Muscle of leg (tissue), 11 donors: Measurements from ENCODE around the gene CD177. TPM values are rescaled to one million over a fixed set of nuclear protein-coding genes. Genes with fewer than 3 reads are reported as not detected.
"Not testable (repeated sequence)": the region's sequence is repeated elsewhere in the genome, so short reads cannot be mapped to it uniquely, and the experiment has no call there.

Experiments
- DNase-seq: peaks from one replicate; pipeline ENCODE4 v3.0.0; 2013
- H3K27ac ChIP-seq: one replicate; pipeline ENCODE4 v1.5.1; 2013; ENCODE audit warnings: mild to moderate bottlenecking, low read length, control low read depth
- H3K27me3 ChIP-seq: one replicate; pipeline ENCODE4 v1.6.1; 2013; ENCODE audit warnings: low read length; ENCODE audit not compliant: control insufficient read depth, insufficient read depth
- H3K36me3 ChIP-seq: one replicate; pipeline ENCODE4 v1.6.1; 2013; ENCODE audit warnings: low read length; ENCODE audit not compliant: control insufficient read depth, insufficient read depth
- H3K4me1 ChIP-seq: one replicate; pipeline ENCODE4 v1.6.1; 2013; ENCODE audit warnings: low read length; ENCODE audit not compliant: control insufficient read depth, insufficient read depth
- H3K4me3 ChIP-seq: one replicate; pipeline ENCODE4 v1.5.1; 2013; ENCODE audit warnings: low read length, control low read depth
- H3K9me3 ChIP-seq: replicated peaks from 2 replicates; pipeline ENCODE4 v1.6.1; 2013; ENCODE audit warnings: low read depth, low read length; ENCODE audit not compliant: control insufficient read depth
- WGBS: methylation state at CpG from one replicate; pipeline ENCODE4 v1.1.5; 2013; ENCODE audit warnings: missing lambda C conversion rate; ENCODE audit not compliant: insufficient coverage; 5-methylcytosine and 5-hydroxymethylcytosine counted together
- polyA plus RNA-seq, 8 donors: library from polyadenylated mRNA; unstranded; fragments of 120-200 nt; gene quantifications; one replicate each; pipeline versions ENCODE4 v1.2.1 to v1.2.3, GENCODE V29; 2013; ENCODE audit warnings: inconsistent platforms in 1 of 8, low replicate concordance in 1 of 8; ENCODE audit not compliant: insufficient read length in 8 of 8, insufficient read depth in 1 of 8
- total RNA-seq: library from RNA; stranded (reverse); fragments of 120-200 nt; gene quantifications from one replicate; pipeline ENCODE4 v1.2.4, GENCODE V29; 2013

Gene CD177
- total and polyA plus RNA-seq, 9 donors = 0.09 to 0.43 (median 0.31) TPM

- no peaks in the 10 kb centered on the region for H3K4me1 ChIP-seq
- DNase-seq = no peak
- no peaks in the 10 kb centered on the region for H3K9me3 ChIP-seq
These were observed 22.0 kb upstream of the CD177 start for GRCh38 chr19:43331435-43332010.

DNA sequence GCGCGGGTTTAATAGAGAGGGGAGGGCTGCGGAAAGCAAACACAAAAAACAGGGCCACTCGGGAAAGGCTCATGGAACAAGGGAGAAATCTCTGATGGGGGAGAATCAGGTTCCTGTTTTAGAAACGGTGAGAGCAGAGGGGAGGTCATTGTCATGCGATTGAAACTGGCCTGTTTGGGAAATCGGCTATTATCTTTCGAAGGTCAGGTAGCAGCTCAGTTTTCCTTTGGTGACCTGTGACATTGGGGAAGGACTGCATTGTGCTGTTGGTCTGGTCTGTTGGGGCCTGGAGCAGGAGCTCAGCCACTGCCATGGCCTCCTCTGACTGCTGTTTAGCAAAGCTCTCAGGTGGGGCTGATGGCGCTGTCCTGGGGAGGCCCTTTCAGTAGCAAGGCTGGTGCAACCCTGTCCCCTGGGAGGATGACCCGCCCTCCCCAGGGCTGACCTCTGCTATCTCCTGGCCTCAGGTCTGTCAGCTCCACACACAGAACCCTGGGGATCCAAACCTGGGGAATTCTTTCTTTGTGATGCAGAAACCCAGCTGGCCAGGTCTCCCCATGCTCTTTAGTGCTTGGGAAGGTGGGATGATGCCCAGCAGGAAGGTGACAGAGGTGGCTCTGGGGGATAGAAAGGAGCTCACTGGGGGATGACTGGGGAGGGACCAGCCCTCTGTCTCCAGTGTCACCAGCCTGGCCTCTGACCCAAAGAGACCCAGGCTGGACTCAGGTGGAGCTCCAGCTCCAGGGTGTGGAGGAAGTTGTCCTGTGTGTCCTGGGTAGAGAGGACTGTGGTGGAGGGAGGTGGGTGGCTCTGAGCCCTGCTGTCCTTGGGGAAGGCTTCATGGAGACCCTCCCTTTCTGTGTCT lies 21.2 kb upstream of the CD177 start:
- Histone ChIP-seq H3K27me3 (no peaks in the 10 kb centered on the region), H3K4me3 (no peak overlapping the region), H3K36me3 (no peaks in the 10 kb centered on the region), H3K4me1 (no peaks in the 10 kb centered on the region), H3K9me3 (no peaks in the 10 kb centered on the region), H3K27ac (no peak overlapping the region)
- WGBS = 68% methylated on average over 8 of the region's 10 CpGs
- no peak for DNase-seq

More at GRCh38 chr19:43331435-43332010, 22.0 kb upstream of the CD177 start:
- Histone ChIP-seq H3K4me3 (no peak overlapping the region), H3K27me3 (no peaks in the 10 kb centered on the region), H3K27ac (no peak overlapping the region), H3K36me3 (no peaks in the 10 kb centered on the region)
- WGBS = 89% methylated on average over 3 of the region's 4 CpGs

GRCh38 chr19:43336508-43336907 lies 17.0 kb upstream of the CD177 start:
- not testable (repeated sequence) for H3K27me3 ChIP-seq, H3K9me3 ChIP-seq, DNase-seq, H3K27ac ChIP-seq, H3K36me3 ChIP-seq, H3K4me1 ChIP-seq, H3K4me3 ChIP-seq
- 100% methylated on average over 2 of the region's 2 CpGs for WGBS

- no peak for DNase-seq
- Histone ChIP-seq H3K36me3 (no peaks in the 10 kb centered on the region), H3K27ac (no peak overlapping the region), H3K27me3 (no peaks in the 10 kb centered on the region), H3K9me3 (no peaks in the 10 kb centered on the region), H3K4me3 (no peak overlapping the region), H3K4me1 (no peaks in the 10 kb centered on the region)
- WGBS = 60% methylated on average over 2 of the region's 8 CpGs
These were observed 15.7 kb upstream of the CD177 start for GRCh38 chr19:43337737-43338136.

DNA sequence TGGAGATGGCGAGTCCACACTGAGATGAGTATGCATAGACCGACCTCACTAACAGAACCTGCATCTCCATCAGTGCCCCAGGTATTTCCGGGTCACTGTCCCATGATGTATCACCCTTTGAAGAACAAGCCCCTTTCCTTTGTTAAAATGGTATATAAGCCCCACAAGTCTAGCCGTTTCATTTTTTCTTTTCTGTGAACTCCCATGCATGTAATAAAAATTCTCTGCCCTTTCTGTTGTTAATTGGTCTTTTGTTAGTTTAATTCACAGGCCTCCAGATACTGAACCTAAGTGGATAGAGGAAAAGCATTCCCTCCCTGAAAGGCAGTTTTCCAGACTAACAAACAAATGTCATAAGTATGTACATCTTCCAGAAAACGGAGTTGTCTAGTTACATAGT lies 15.0 kb upstream of the CD177 start:
- no CpG with 5 or more reads among the region's 5 CpGs for WGBS

GRCh38 chr19:43339243-43339930 lies 14.1 kb upstream of the CD177 start:
- H3K4me3 ChIP-seq, H3K9me3 ChIP-seq, DNase-seq, H3K4me1 ChIP-seq, H3K27ac ChIP-seq, H3K27me3 ChIP-seq, H3K36me3 ChIP-seq: not testable (repeated sequence)
- WGBS = 31% methylated on average over 2 of the region's 6 CpGs

More for the DNA sequence above, 15.0 kb upstream of the CD177 start:
- Histone ChIP-seq H3K4me3 (no peak overlapping the region), H3K27me3 (no peaks in the 10 kb centered on the region), H3K4me1 (no peaks in the 10 kb centered on the region), H3K27ac (no peak overlapping the region), H3K9me3 (no peaks in the 10 kb centered on the region), H3K36me3 (no peaks in the 10 kb centered on the region)
- no peak for DNase-seq

DNA sequence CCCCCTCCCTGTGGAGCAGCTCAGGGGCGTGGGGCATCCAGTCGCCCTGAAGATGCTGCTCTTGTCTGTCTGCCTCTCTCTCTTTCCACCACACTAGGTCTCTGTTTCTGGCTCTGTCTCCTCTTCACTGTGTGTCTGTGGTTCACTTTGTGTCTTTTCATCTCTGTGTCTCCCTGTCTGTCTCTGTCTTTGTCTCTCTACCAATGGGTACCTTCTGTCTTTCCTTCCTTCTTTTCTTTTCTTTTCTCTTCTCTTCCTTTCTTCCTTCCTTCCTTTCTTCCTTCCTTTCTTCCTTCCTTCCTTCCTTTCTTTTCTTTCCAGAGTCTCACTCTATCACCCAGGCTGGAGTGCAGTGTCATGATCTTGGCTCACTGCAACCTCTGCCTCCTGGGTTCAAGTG lies 13.4 kb upstream of the CD177 start:
- not testable (repeated sequence) for H3K36me3 ChIP-seq, H3K4me1 ChIP-seq, H3K27me3 ChIP-seq, H3K9me3 ChIP-seq, H3K4me3 ChIP-seq, H3K27ac ChIP-seq, DNase-seq
- 86% methylated on average over 2 of the region's 2 CpGs for WGBS

- 59% methylated on average over 3 of the region's 3 CpGs for WGBS
- DNase-seq, H3K4me1 ChIP-seq, H3K27ac ChIP-seq, H3K36me3 ChIP-seq, H3K4me3 ChIP-seq, H3K9me3 ChIP-seq, H3K27me3 ChIP-seq: not testable (repeated sequence)
These were observed 12.4 kb upstream of the CD177 start for GRCh38 chr19:43341098-43341497.

DNA sequence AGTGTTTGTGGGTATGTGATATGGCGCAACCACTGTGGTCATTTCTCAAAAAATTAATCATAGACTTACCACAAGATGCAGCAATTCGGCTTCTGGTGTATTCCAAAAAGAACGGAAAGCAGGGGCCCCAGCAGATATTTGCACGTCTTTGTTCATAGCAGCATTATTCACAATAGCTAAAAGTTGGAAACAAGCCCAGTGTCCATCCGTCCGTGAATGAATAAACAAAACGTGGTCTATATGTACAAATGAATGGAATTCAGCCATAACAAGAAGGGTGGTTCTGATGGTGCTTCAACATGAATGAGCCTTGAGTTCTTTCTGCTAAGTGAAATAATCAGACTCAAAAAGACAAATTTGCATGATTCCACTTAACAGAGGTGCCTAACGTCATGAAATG lies 11.4 kb upstream of the CD177 start:
- not testable (repeated sequence) for H3K27me3 ChIP-seq, H3K9me3 ChIP-seq, H3K4me3 ChIP-seq, H3K4me1 ChIP-seq, DNase-seq, H3K27ac ChIP-seq, H3K36me3 ChIP-seq
- 40% methylated on average over 1 of the region's 8 CpGs for WGBS

- 86% methylated on average over 6 of the region's 16 CpGs for WGBS
- not testable (repeated sequence) for H3K9me3 ChIP-seq, H3K4me3 ChIP-seq, H3K27me3 ChIP-seq, H3K4me1 ChIP-seq, H3K27ac ChIP-seq, H3K36me3 ChIP-seq, DNase-seq
These were observed 9.1 kb upstream of the CD177 start for GRCh38 chr19:43344347-43344925.
